ENCODE data around the gene CFAP68. TPM values are rescaled to one million over a fixed set of nuclear protein-coding genes. Genes with fewer than 3 reads are reported as not detected.

Gene CFAP68
- total RNA-seq, 2 experiments from 2014 or later = 18.7 to 21.0 TPM

DNA sequence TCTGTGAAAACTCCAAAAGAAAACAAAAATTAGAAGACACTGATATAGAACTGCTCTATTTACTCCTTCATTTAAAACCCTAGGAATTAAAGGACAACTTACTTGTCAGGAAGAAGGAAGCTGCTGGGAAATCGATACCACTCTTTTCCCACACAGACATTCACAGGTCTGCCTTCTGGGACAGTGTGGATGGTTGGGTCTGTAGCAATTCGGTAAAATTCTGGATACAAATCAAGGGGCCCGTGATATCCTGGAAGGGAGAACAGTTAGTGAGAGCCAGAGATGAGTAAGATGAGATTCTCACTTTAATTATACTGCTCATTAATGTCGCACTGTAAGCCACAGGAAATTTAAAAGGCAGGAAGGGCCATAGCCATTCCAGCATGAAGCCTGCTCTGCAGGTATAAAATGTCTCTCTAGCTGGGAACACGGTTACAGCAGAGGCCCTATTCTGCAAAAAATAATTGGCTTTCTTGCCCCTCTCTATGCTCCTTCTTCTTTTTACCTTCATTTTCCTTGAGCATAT is 41.9 kb upstream of the CFAP68 start:
- no peak overlapping the region for H3K4me3 Mint-ChIP-seq
- POLR2A ChIA-PET = no interaction called here
- no peaks in the 10 kb centered on the region for H3K27me3 Mint-ChIP-seq
- DNase-seq (no peak), ATAC-seq (ENCODE audit: poor library complexity) (no peak)
- no peak overlapping the region for H3K27ac Mint-ChIP-seq
- no peaks in the 10 kb centered on the region for H3K9me3 ChIP-seq (ENCODE audit: control insufficient read depth in 1 of 2, insufficient read depth in 1 of 2, low read length in 2 of 2)
- H3K4me1 ChIP-seq (ENCODE audit: insufficient read depth, low read length) = no peaks in the 10 kb centered on the region
- no peak overlapping the region for H3K4me3 ChIP-seq (ENCODE audit: low read length)
- no peak overlapping the region for H3K27ac ChIP-seq (ENCODE audit: low read depth in 1 of 2, low read length in 2 of 2)
- CTCF ChIA-PET = interaction anchor here (1.0 kb wide), 1 partner anchor 60 kb away, joined by 3 read pairs; no protein-coding TSS in a partner anchor
- no peaks in the 10 kb centered on the region for H3K9me3 Mint-ChIP-seq
- no peaks in the 10 kb centered on the region for H3K27me3 ChIP-seq (ENCODE audit: control insufficient read depth in 1 of 2, insufficient read depth in 2 of 2, low read length in 2 of 2)
- H3K36me3 ChIP-seq (ENCODE audit: insufficient read depth, low read length) = peaks cover 58% of the 10 kb centered on the region
- TF ChIP-seq, protein P1, sequence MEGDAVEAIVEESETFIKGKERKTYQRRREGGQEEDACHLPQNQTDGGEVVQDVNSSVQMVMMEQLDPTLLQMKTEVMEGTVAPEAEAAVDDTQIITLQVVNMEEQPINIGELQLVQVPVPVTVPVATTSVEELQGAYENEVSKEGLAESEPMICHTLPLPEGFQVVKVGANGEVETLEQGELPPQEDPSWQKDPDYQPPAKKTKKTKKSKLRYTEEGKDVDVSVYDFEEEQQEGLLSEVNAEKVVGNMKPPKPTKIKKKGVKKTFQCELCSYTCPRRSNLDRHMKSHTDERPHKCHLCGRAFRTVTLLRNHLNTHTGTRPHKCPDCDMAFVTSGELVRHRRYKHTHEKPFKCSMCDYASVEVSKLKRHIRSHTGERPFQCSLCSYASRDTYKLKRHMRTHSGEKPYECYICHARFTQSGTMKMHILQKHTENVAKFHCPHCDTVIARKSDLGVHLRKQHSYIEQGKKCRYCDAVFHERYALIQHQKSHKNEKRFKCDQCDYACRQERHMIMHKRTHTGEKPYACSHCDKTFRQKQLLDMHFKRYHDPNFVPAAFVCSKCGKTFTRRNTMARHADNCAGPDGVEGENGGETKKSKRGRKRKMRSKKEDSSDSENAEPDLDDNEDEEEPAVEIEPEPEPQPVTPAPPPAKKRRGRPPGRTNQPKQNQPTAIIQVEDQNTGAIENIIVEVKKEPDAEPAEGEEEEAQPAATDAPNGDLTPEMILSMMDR (IDR thresholded peaks at IDR 0.05) = no peak
- intact Hi-C loops (cut with DNase I, micrococcal nuclease) = no loop called here
- H3K4me1 Mint-ChIP-seq (ENCODE audit: low read depth) = peaks cover 5% of the 10 kb centered on the region
- peaks cover 82% of the 10 kb centered on the region for H3K36me3 Mint-ChIP-seq (ENCODE audit: low read depth)

- H3K9me3 ChIP-seq (ENCODE audit: control insufficient read depth in 1 of 2, insufficient read depth in 1 of 2, low read length in 2 of 2) = no peaks in the 10 kb centered on the region
- TF ChIP-seq, protein P1 (IDR thresholded peaks at IDR 0.05) = no peak
- H3K4me3 ChIP-seq (ENCODE audit: low read length) = no peak overlapping the region
- Mint-ChIP-seq H3K4me3 (no peak overlapping the region), H3K4me1 (ENCODE audit: low read depth) (peaks cover 5% of the 10 kb centered on the region), H3K27ac (no peak overlapping the region), H3K27me3 (no peaks in the 10 kb centered on the region), H3K9me3 (no peaks in the 10 kb centered on the region), H3K36me3 (ENCODE audit: low read depth) (peaks cover 78% of the 10 kb centered on the region)
- no peak for DNase-seq
- POLR2A ChIA-PET = no interaction called here
- H3K36me3 ChIP-seq (ENCODE audit: insufficient read depth, low read length) = peaks cover 57% of the 10 kb centered on the region
- no peaks in the 10 kb centered on the region for H3K27me3 ChIP-seq (ENCODE audit: control insufficient read depth in 1 of 2, insufficient read depth in 2 of 2, low read length in 2 of 2)
- CTCF ChIA-PET = no interaction called here
- ATAC-seq (ENCODE audit: poor library complexity) = no peak
- H3K27ac ChIP-seq (ENCODE audit: low read depth in 1 of 2, low read length in 2 of 2) = no peak overlapping the region
- intact Hi-C loops (cut with DNase I, micrococcal nuclease) = no loop called here
- no peaks in the 10 kb centered on the region for H3K4me1 ChIP-seq (ENCODE audit: insufficient read depth, low read length)
Measured at GRCh38 chr11:111838054-111838453, 41.3 kb upstream of the CFAP68 start.

DNA sequence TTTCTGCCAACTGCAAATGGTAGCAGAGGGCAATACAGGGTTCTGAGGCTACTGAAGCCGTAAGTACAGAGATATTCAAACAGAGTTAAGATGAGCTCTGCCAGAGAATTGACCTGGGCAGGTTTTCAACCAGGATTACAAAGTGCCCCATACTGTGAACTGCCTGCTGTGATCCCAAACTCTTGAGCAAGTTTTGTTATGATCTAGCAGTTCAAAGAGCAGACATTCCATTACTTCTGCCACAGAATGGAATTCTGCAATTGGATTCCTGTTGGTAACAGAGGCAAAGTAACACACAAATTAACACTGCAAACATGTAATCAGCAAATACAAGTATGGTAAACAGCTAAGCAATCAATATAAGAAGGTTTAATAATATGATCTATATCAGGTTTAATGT is 39.2 kb upstream of the CFAP68 start:
- Histone ChIP-seq H3K36me3 (ENCODE audit: insufficient read depth, low read length) (peaks cover 51% of the 10 kb centered on the region), H3K4me3 (ENCODE audit: low read length) (no peak overlapping the region), H3K27ac (ENCODE audit: low read depth in 1 of 2, low read length in 2 of 2) (no peak overlapping the region), H3K27me3 (ENCODE audit: control insufficient read depth in 1 of 2, insufficient read depth in 2 of 2, low read length in 2 of 2) (no peaks in the 10 kb centered on the region), H3K9me3 (ENCODE audit: control insufficient read depth in 1 of 2, insufficient read depth in 1 of 2, low read length in 2 of 2) (no peaks in the 10 kb centered on the region), H3K4me1 (ENCODE audit: insufficient read depth, low read length) (no peaks in the 10 kb centered on the region)
- Mint-ChIP-seq H3K9me3 (no peaks in the 10 kb centered on the region), H3K27me3 (no peaks in the 10 kb centered on the region), H3K4me3 (no peak overlapping the region), H3K4me1 (ENCODE audit: low read depth) (peaks cover 5% of the 10 kb centered on the region), H3K36me3 (ENCODE audit: low read depth) (peaks cover 75% of the 10 kb centered on the region), H3K27ac (no peak overlapping the region)
- DNase-seq = no peak
- ChIA-PET POLR2A (interaction anchor here (1.5 kb wide), 1 partner anchor 31 kb away, joined by 3 read pairs; the partner anchor contains the start of gene ALG9), CTCF (no interaction called here)
- TF ChIP-seq, protein P1 (IDR thresholded peaks at IDR 0.05) = no peak
- intact Hi-C loops (cut with DNase I, micrococcal nuclease) = loop anchor here (5.0 kb wide), 1 partner anchor 63 kb away; no protein-coding TSS in a partner anchor
- ATAC-seq (ENCODE audit: poor library complexity) = no peak
